WERI-Rb-1 (cell line): ENCODE measurements around the gene UMPS.

ENCODE experiments used
- DNase-seq: peaks from one replicate; pipeline ENCODE4 v3.0.0-alpha.2; 2020
- H3K27ac ChIP-seq: fragments of 250-450 bp; sonication (Bioruptor Pico); 2 replicates; pipeline ENCODE4 v1.5.1; 2020; ENCODE audit warnings: mild to moderate bottlenecking, moderate library complexity
- H3K27me3 ChIP-seq: fragments of 250-450 bp; sonication (Bioruptor Pico); 2 replicates; pipeline ENCODE4 v1.5.1; 2021; ENCODE audit warnings: mild to moderate bottlenecking, low read depth, moderate library complexity; ENCODE audit not compliant: insufficient read depth, severe bottlenecking
- H3K36me3 ChIP-seq: fragments of 250-450 bp; sonication (Bioruptor Pico); 2 replicates; pipeline ENCODE4 v1.5.1; 2020; ENCODE audit warnings: mild to moderate bottlenecking, moderate library complexity
- H3K4me3 ChIP-seq: 2 replicates; pipeline ENCODE4 v1.5.1; 2011; ENCODE audit warnings: low read depth, mild to moderate bottlenecking, control low read depth, low read length
- H3K9me3 ChIP-seq: fragments of 250-450 bp; sonication (Bioruptor Pico); 2 replicates; pipeline ENCODE4 v1.5.1; 2021; ENCODE audit warnings: mild to moderate bottlenecking, moderate library complexity; ENCODE audit not compliant: severe bottlenecking
- CTCF ChIP-seq: IDR thresholded peaks from 2 replicates; pipeline ENCODE4 v1.5.1; 2011; ENCODE audit warnings: low read depth, mild to moderate bottlenecking, control low read depth, inconsistent platforms, low read length

The UMPS gene

GRCh38 chr3:124791142-124791541 is 60.9 kb downstream of the UMPS start:
- no peaks in the 10 kb centered on the region for H3K27me3 ChIP-seq
- no peaks in the 10 kb centered on the region for H3K36me3 ChIP-seq
- DNase-seq: no peak
- no peaks in the 10 kb centered on the region for H3K9me3 ChIP-seq
- TF ChIP-seq CTCF: no peak
- no peak overlapping the region for H3K4me3 ChIP-seq
- no peak overlapping the region for H3K27ac ChIP-seq

- TF ChIP-seq CTCF: no peak
- DNase-seq: no peak
- no peaks in the 10 kb centered on the region for H3K27me3 ChIP-seq
- H3K36me3 ChIP-seq: no peaks in the 10 kb centered on the region
- H3K9me3 ChIP-seq: no peaks in the 10 kb centered on the region
- H3K27ac ChIP-seq: no peak overlapping the region
- no peak overlapping the region for H3K4me3 ChIP-seq
Measured at GRCh38 chr3:124791639-124792151, 61.4 kb downstream of the UMPS start.

- H3K4me3 ChIP-seq: no peak overlapping the region
- H3K9me3 ChIP-seq: no peaks in the 10 kb centered on the region
- no peak for DNase-seq
- no peaks in the 10 kb centered on the region for H3K36me3 ChIP-seq
- H3K27me3 ChIP-seq: no peaks in the 10 kb centered on the region
- TF ChIP-seq CTCF: no peak
- no peak overlapping the region for H3K27ac ChIP-seq
Measured at GRCh38 chr3:124792341-124793040, 62.2 kb downstream of the UMPS start.

GRCh38 chr3:124793054-124793739 is 62.9 kb downstream of the UMPS start:
- H3K4me3 ChIP-seq: no peak overlapping the region
- no peaks in the 10 kb centered on the region for H3K27me3 ChIP-seq
- no peaks in the 10 kb centered on the region for H3K36me3 ChIP-seq
- H3K27ac ChIP-seq: no peak overlapping the region
- H3K9me3 ChIP-seq: no peaks in the 10 kb centered on the region
- no peak for TF ChIP-seq CTCF
- no peak for DNase-seq

GRCh38 chr3:124796477-124796876 is 66.2 kb downstream of the UMPS start:
- DNase-seq: no peak
- no peaks in the 10 kb centered on the region for H3K27me3 ChIP-seq
- H3K36me3 ChIP-seq: no peaks in the 10 kb centered on the region
- no peaks in the 10 kb centered on the region for H3K9me3 ChIP-seq
- no peak overlapping the region for H3K4me3 ChIP-seq
- no peak for TF ChIP-seq CTCF
- H3K27ac ChIP-seq: no peak overlapping the region
